Activated B cell treated with CpG ODN at 0.5 μM for 24 hours (primary cell): Measurements from ENCODE around the gene SLC8A1. TPM values are rescaled to one million over a fixed set of nuclear protein-coding genes. Genes with fewer than 3 reads are reported as not detected.

Source experiments
- ATAC-seq: fragments of 200-7000 bp; cut with Tn5 transposase; one replicate; pipeline ENCODE4 v1.10.0; 2021; ENCODE audit warnings: low read depth, mild to moderate bottlenecking, moderate library complexity
- CTCF ChIA-PET: fragments of 350-600 bp; sonication (Branson Sonifier 250); formaldehyde crosslinking; loops from one replicate; lab custom pipeline; 2021; ENCODE audit warnings: antibody characterized with exemption; lab: Charles Lee
- POLR2A ChIA-PET: fragments of 350-600 bp; sonication (Branson Sonifier 250); formaldehyde crosslinking; loops from one replicate; lab custom pipeline; 2021; ENCODE audit warnings: antibody characterized with exemption; lab: Charles Lee
- DNase-seq: peaks from one replicate; pipeline ENCODE4 v3.0.0; 2022
- H3K27ac Mint-ChIP-seq: one replicate; pipeline ENCODE4 v1.8.0; 2020; ENCODE audit warnings: mixed read lengths
- H3K27me3 Mint-ChIP-seq: one replicate; pipeline ENCODE4 v1.8.0; 2021; ENCODE audit warnings: mixed read lengths
- H3K36me3 Mint-ChIP-seq: one replicate; pipeline ENCODE4 v1.8.0; 2021; ENCODE audit warnings: low read depth, mixed read lengths
- H3K4me1 Mint-ChIP-seq: one replicate; pipeline ENCODE4 v1.8.0; 2021; ENCODE audit warnings: mixed read lengths
- H3K4me3 Mint-ChIP-seq: one replicate; pipeline ENCODE4 v1.8.0; 2020; ENCODE audit warnings: mild to moderate bottlenecking, mixed read lengths
- H3K9me3 Mint-ChIP-seq: one replicate; pipeline ENCODE4 v1.8.0; 2020; ENCODE audit warnings: mixed read lengths
- CTCF ChIP-seq: fragments of 200-600 bp; IDR thresholded peaks from one replicate; pipeline ENCODE4 v1.8.0; 2022; ENCODE audit warnings: antibody characterized with exemption, mild to moderate bottlenecking
- intact Hi-C: fragments of 100-400 bp; cut with micrococcal nuclease; formaldehyde crosslinking; loops from one replicate; pipeline ENCODE4 v1.15.1; 2024
- total RNA-seq: library from RNA; stranded (reverse); gene quantifications from 2 replicates; pipeline ENCODE4 v1.2.3, GENCODE V29; 2022

The SLC8A1 gene
- total RNA-seq, 1 donor from 2014 or later, result 0.04 TPM

- CTCF ChIA-PET, result no interaction called here
- no peak for TF ChIP-seq CTCF
- Mint-ChIP-seq H3K36me3 (no peaks in the 10 kb centered on the region), H3K9me3 (no peaks in the 10 kb centered on the region), H3K27ac (no peak overlapping the region), H3K4me1 (no peaks in the 10 kb centered on the region), H3K27me3 (peaks cover 2% of the 10 kb centered on the region), H3K4me3 (no peak overlapping the region)
- DNase-seq, result no peak
- POLR2A ChIA-PET, result no interaction called here
- intact Hi-C loops, result no loop called here
- ATAC-seq, result no peak
Observed at GRCh38 chr2:40147360-40147759, 304.5 kb downstream of the SLC8A1 start.

- Mint-ChIP-seq H3K4me3 (no peak overlapping the region), H3K27me3 (no peaks in the 10 kb centered on the region), H3K36me3 (no peaks in the 10 kb centered on the region), H3K9me3 (no peaks in the 10 kb centered on the region), H3K27ac (no peak overlapping the region), H3K4me1 (no peaks in the 10 kb centered on the region)
- no peak for ATAC-seq
- POLR2A ChIA-PET, result no interaction called here
- TF ChIP-seq CTCF, result no peak
- intact Hi-C loops, result no loop called here
- CTCF ChIA-PET, result no interaction called here
- DNase-seq, result no peak
Observed at GRCh38 chr2:40144022-40144421, 307.9 kb downstream of the SLC8A1 start.

- CTCF ChIA-PET, result no interaction called here
- DNase-seq (no peak), ATAC-seq (no peak)
- no peaks in the 10 kb centered on the region for H3K4me1 Mint-ChIP-seq
- no peak for TF ChIP-seq CTCF
- intact Hi-C loops, result no loop called here
- no peaks in the 10 kb centered on the region for H3K9me3 Mint-ChIP-seq
- no peaks in the 10 kb centered on the region for H3K27me3 Mint-ChIP-seq
- no peaks in the 10 kb centered on the region for H3K36me3 Mint-ChIP-seq
- no peak overlapping the region for H3K4me3 Mint-ChIP-seq
- POLR2A ChIA-PET, result no interaction called here
- no peak overlapping the region for H3K27ac Mint-ChIP-seq
Observed at GRCh38 chr2:40138314-40138713, 313.6 kb downstream of the SLC8A1 start.

- Mint-ChIP-seq H3K4me1 (no peaks in the 10 kb centered on the region), H3K9me3 (no peaks in the 10 kb centered on the region), H3K27ac (no peak overlapping the region), H3K4me3 (no peak overlapping the region), H3K27me3 (no peaks in the 10 kb centered on the region), H3K36me3 (no peaks in the 10 kb centered on the region)
- no peak for TF ChIP-seq CTCF
- no peak for ATAC-seq
- no peak for DNase-seq
- POLR2A ChIA-PET, result no interaction called here
- CTCF ChIA-PET, result no interaction called here
- intact Hi-C loops, result no loop called here
Observed at GRCh38 chr2:40131081-40131704, 320.7 kb downstream of the SLC8A1 start.

- ChIA-PET POLR2A (no interaction called here), CTCF (no interaction called here)
- no peak for TF ChIP-seq CTCF
- H3K27ac Mint-ChIP-seq, result no peak overlapping the region
- intact Hi-C loops, result no loop called here
- H3K4me1 Mint-ChIP-seq, result no peaks in the 10 kb centered on the region
- no peak overlapping the region for H3K4me3 Mint-ChIP-seq
- H3K27me3 Mint-ChIP-seq, result no peaks in the 10 kb centered on the region
- no peak for DNase-seq
- H3K36me3 Mint-ChIP-seq, result no peaks in the 10 kb centered on the region
- no peaks in the 10 kb centered on the region for H3K9me3 Mint-ChIP-seq
- ATAC-seq, result no peak
Observed at GRCh38 chr2:40130251-40130994, 321.5 kb downstream of the SLC8A1 start.
